Lung (tissue), 12 donors: ENCODE measurements around the gene CD44. TPM values are rescaled to one million over a fixed set of nuclear protein-coding genes. Genes with fewer than 3 reads are reported as not detected.
A peak's percentile ranks its signal among the peaks of the same experiment; 100 is the strongest.

Experiments
- ATAC-seq: fragments of 200-7000 bp; cut with Tn5 transposase; one replicate; pipeline ENCODE4 v1.9.1; 2020; ENCODE audit warnings: moderate number of reproducible peaks; ENCODE audit not compliant: insufficient read depth, low FRiP score
- DNase-seq, 3 donors: peaks; one replicate each; pipeline ENCODE4 v3.0.0-alpha.2; 2013 to 2017
- H3K27ac ChIP-seq, 2 donors: one replicate each; pipeline ENCODE4 v1.5.1; 2013; ENCODE audit warnings: mild to moderate bottlenecking in 2 of 2, moderate library complexity in 2 of 2, control low read depth in 1 of 2, inconsistent platforms in 1 of 2, low read depth in 1 of 2, low read length in 1 of 2
- H3K27me3 ChIP-seq, 3 donors: one replicate each; pipeline ENCODE4 v1.5.1; 2013; ENCODE audit warnings: low read length in 2 of 3; ENCODE audit not compliant: control insufficient read depth in 3 of 3, insufficient read depth in 3 of 3
- H3K36me3 ChIP-seq, 4 donors: one replicate each; pipeline ENCODE4 v1.5.1; 2013; ENCODE audit warnings: low read length in 4 of 4, mild to moderate bottlenecking in 1 of 4, moderate library complexity in 1 of 4; ENCODE audit not compliant: control insufficient read depth in 4 of 4, insufficient read depth in 4 of 4
- H3K4me1 ChIP-seq, 5 donors: one replicate each; pipeline ENCODE4 v1.5.1; 2013; ENCODE audit warnings: low read length in 5 of 5, mild to moderate bottlenecking in 2 of 5, moderate library complexity in 1 of 5; ENCODE audit not compliant: control insufficient read depth in 5 of 5, insufficient read depth in 5 of 5
- H3K4me3 ChIP-seq: one replicate; pipeline ENCODE4 v1.5.1; 2013; ENCODE audit warnings: mild to moderate bottlenecking, control low read depth, moderate library complexity
- H3K9ac ChIP-seq, 2 donors: one replicate each; pipeline ENCODE4 v1.5.1; 2013; ENCODE audit warnings: low read length in 2 of 2, control low read depth in 1 of 2; ENCODE audit not compliant: insufficient read depth in 1 of 2
- H3K9me3 ChIP-seq, 4 donors: one replicate each; pipeline ENCODE4 v1.5.1; 2013; ENCODE audit warnings: low read length in 3 of 4, mild to moderate bottlenecking in 1 of 4, moderate library complexity in 1 of 4; ENCODE audit not compliant: control insufficient read depth in 4 of 4, insufficient read depth in 3 of 4
- WGBS, 2 donors: extraction: QIAGEN DNeasy Blood & Tissue Kit; methylation state at CpG; one replicate each; pipeline ENCODE4 v1.1.7; 2013; 5-methylcytosine and 5-hydroxymethylcytosine counted together
- polyA plus RNA-seq, 2 donors: library from polyadenylated mRNA; stranded (reverse); fragments of 200-250 nt; gene quantifications; one replicate each; pipeline ENCODE4 v1.2.1, GENCODE V29; 2013
- total RNA-seq, 2 donors: library from RNA; depleted of rRNA in 1 of 2; stranded (reverse); fragments of >200 nt in 1 of 2; gene quantifications; one replicate each; pipeline ENCODE4 v1.2.1, GENCODE V29; 2014 to 2021
- TF ChIP-seq, protein P1 (sequence below): IDR thresholded peaks from 2 replicates; pipeline ENCODE4 v1.5.1; 2012; ENCODE audit warnings: mild to moderate bottlenecking; ENCODE audit errors: control extremely low read depth, extremely low read depth
- donor health status: control.
- donor health status: control.
- donor health status: Bipolar disorder and iron deficiency.
- donor health status: healthy.
- donor health status: DM: yes; HTN: yes; CAD: no.

CD44 gene
- total and polyA plus RNA-seq, 4 donors, result 115 to 636 (median 544) TPM

DNA sequence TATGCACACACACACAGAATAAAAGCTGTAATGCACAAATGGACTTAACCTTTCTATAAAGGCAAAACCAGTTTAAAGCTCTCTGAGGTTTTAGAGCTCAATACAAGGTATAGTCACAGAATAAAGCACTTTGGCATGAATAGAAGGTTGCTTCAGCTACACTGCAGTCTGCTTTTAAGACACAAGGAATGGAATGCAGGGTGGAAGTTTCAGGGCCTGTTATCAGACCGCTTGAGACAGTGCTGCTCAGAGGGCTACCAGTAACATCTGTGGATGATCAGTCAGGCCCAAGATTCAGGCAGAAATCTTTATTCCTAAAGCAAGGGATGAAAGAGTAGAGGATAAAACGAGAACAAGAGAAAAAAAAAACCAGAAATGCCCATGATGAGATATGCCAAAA, 46.7 kb downstream of the CD44 start:
- TF ChIP-seq, protein P1, sequence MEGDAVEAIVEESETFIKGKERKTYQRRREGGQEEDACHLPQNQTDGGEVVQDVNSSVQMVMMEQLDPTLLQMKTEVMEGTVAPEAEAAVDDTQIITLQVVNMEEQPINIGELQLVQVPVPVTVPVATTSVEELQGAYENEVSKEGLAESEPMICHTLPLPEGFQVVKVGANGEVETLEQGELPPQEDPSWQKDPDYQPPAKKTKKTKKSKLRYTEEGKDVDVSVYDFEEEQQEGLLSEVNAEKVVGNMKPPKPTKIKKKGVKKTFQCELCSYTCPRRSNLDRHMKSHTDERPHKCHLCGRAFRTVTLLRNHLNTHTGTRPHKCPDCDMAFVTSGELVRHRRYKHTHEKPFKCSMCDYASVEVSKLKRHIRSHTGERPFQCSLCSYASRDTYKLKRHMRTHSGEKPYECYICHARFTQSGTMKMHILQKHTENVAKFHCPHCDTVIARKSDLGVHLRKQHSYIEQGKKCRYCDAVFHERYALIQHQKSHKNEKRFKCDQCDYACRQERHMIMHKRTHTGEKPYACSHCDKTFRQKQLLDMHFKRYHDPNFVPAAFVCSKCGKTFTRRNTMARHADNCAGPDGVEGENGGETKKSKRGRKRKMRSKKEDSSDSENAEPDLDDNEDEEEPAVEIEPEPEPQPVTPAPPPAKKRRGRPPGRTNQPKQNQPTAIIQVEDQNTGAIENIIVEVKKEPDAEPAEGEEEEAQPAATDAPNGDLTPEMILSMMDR, result no peak
- DNase-seq, result no peak
- H3K27me3 ChIP-seq, result no peaks in the 10 kb centered on the region
- H3K27ac ChIP-seq, result no peak overlapping the region
- no peak for ATAC-seq
- WGBS, 2 donors, result 77 to 78% methylated on average over 2 of the region's 2 CpGs
- peaks cover 0 to 21% (median 8%) of the 10 kb centered on the region in 4 donors for H3K36me3 ChIP-seq
- no peak overlapping the region for H3K4me3 ChIP-seq
- peaks cover under 1 to 10% (median 7%) of the 10 kb centered on the region in 5 donors for H3K4me1 ChIP-seq
- H3K9ac ChIP-seq, result no peak overlapping the region
- no peaks in the 10 kb centered on the region for H3K9me3 ChIP-seq

DNA sequence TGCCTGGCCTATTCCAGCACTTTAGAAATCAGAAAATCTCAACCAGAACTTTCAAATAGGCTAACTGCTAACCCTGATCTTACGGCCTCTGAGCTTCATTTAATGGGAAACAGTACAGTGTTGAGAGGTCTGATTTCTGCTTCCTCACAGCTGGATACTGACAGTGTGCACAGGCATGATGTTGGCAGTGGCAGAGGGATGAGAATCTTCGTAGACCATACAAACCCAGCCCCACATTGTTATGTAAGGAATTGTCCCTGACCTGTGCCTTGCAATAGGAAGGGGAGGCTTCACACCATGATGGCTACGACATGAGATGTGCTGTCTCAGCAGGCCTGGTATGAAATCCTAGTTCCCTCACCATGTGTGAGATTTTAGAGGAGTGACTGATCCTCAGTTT, 49.0 kb downstream of the CD44 start:
- Histone ChIP-seq H3K27me3 (no peaks in the 10 kb centered on the region), H3K9ac (no peak overlapping the region), H3K4me1 (peaks cover 8 to 33% (median 26%) of the 10 kb centered on the region in 5 donors), H3K4me3 (no peak overlapping the region), H3K36me3 (peaks cover 0 to 16% (median 3%) of the 10 kb centered on the region in 4 donors), H3K27ac (no peak overlapping the region), H3K9me3 (no peaks in the 10 kb centered on the region)
- 77 to 83% methylated on average over 3 of the region's 3 CpGs for WGBS, 2 donors
- ATAC-seq (no peak), DNase-seq (no peak)
- TF ChIP-seq, protein P1, result no peak

DNA sequence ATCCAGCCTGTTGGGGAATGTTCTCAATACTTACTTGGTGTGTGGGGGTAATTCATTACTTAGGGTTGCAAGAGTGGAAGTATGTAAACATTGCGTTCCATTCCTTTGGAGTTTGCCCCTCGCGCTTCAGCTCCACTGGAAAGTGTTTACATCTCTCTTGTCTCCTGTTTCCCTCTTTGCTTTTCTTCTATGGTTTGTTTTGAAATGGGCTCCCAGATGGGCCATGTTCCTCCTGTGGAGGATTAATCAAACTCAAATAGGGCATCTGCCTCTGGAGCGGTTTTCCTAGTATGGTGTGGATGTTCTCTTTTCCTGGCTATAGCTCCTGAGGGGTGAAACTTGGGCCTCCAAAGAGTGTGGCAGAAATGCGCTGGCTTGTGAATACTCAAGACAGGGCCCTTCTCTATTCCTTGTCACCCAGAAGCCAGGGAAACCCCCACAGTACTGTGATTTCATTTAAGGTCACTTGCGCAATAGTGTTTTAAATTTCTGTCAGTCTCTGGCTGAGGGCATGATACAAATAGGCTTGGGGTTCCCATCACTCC, 51.9 kb downstream of the CD44 start:
- H3K9me3 ChIP-seq, result no peaks in the 10 kb centered on the region
- DNase-seq (peak; percentile 81 to 92 (median 85)), ATAC-seq (peak; percentile 35)
- no peaks in the 10 kb centered on the region for H3K27me3 ChIP-seq
- WGBS, 2 donors, result 65 to 78% methylated on average over 6 of the region's 6 CpGs
- no peak overlapping the region for H3K9ac ChIP-seq
- H3K27ac ChIP-seq, result no peak overlapping the region
- H3K4me3 ChIP-seq, result no peak overlapping the region
- peaks cover 0 to 13% (median 1%) of the 10 kb centered on the region in 4 donors for H3K36me3 ChIP-seq
- peaks cover 8 to 37% (median 26%) of the 10 kb centered on the region in 5 donors for H3K4me1 ChIP-seq
- TF ChIP-seq, protein P1, result no peak

DNA sequence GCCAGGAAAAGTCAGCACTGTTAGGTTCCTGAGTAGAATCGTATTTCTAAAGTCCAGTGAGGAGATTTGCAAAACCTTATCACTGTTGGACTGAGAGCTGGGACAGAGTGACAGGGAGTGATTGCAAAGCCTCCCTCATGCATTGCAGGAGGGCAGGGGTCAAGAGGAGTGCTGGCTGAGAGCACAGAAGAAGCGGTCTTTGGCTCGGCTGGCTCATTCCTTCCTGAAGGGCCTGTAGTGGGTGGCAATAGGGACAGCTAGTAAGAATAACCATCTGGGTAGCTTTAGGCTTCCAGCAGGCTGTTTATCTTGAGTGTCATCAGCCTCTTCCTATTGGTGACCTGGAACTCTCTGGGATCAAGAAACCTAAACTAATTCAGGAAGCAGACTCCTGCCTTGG, 53.4 kb downstream of the CD44 start:
- H3K9me3 ChIP-seq, result no peaks in the 10 kb centered on the region
- peaks cover 8 to 37% (median 26%) of the 10 kb centered on the region in 5 donors for H3K4me1 ChIP-seq
- peaks cover 0 to 13% (median 1%) of the 10 kb centered on the region in 4 donors for H3K36me3 ChIP-seq
- WGBS, 2 donors, result 31 to 72% methylated on average over 3 of the region's 3 CpGs
- TF ChIP-seq, protein P1, result no peak
- H3K4me3 ChIP-seq, result no peak overlapping the region
- H3K27ac ChIP-seq, result no peak overlapping the region
- ATAC-seq (peak; percentile 73), DNase-seq (peak; percentile 77 to 80 (median 80))
- no peak overlapping the region for H3K9ac ChIP-seq
- no peaks in the 10 kb centered on the region for H3K27me3 ChIP-seq
